ENCODE data around the gene SPATA3.

DNA sequence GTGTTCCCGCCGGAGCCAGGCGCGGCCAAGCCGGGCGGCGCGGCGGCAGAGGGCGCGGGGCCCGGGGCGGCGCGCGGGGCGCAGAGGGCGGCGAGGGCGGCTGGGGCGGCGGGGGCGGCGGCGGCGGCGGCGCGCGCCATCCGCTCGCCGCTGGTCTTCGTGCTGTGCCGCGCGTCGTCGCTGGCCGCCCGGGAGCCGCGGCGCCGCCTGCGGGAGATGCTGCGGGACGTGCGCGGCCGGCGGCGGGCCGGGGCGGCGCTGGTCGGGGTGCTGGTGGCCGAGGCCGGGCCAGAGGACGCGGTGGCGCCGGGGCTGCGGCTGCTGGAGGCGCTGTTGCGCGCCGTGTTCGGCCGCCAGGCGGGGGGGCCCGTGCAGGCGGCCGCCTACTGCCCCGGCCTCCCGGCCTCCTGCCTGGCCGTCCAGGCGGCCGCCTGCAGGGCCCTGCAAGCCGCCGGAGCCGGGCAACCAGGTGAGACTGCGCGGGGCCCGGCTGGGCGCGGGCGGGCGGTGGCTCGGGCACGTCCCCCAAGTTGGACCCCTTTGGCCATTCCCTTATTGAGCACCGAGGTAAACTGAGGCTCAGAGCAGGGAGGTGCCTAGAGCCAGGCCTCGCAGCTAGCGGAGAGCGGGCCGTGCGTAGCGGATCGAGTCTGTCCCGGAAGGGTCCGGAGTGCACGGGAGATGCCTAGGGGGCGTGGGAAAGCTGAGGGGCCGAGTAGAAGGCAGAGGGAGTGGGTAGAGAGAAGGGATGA lies 42.0 kb downstream of the SPATA3 start:
- no peak for TF ChIP-seq CTCF (IDR thresholded peaks at IDR 0.05; ENCODE audit: low read depth, low read length, poor library complexity, severe bottlenecking)
- no peak for TF ChIP-seq EZH2phosphoT487 (IDR thresholded peaks at IDR 0.05; ENCODE audit: borderline replicate concordance, low read length)

Measured in DOHH2 (cell line).